Endothelial cell of umbilical vein (primary cell): ENCODE measurements around the gene MRPS11. TPM values are rescaled to one million over a fixed set of nuclear protein-coding genes. Genes with fewer than 3 reads are reported as not detected.

Experiments used
- BruUV-seq: library from RNA; stranded (reverse); fragments of 400-500 nt; replicated peaks from 2 replicates; lab custom pipeline; 2021; lab: Mats Ljungman, UMichigan
- CTCF ChIA-PET: fragments of 300-600, 350-600 bp; sonication (Branson Sonifier 250); formaldehyde crosslinking; loops from one replicate; lab custom pipeline; 2021; ENCODE audit warnings: antibody characterized with exemption, inconsistent platforms; lab: Charles Lee
- POLR2A ChIA-PET: fragments of 300-600, 350-600 bp; sonication (Branson Sonifier 250); formaldehyde crosslinking; loops from one replicate; lab custom pipeline; 2021; ENCODE audit warnings: antibody characterized with exemption, inconsistent platforms; lab: Charles Lee
- DNase-seq: peaks from one replicate; pipeline ENCODE4 v3.0.0-alpha.2; 2011; ENCODE audit warnings: low read depth, low spot score
- FAIRE-seq: peaks from 2 replicates; lab custom pipeline; 2011; peaks lifted over from hg19 to GRCh38; lab: Jason Lieb, UNC
- H2AFZ ChIP-seq: 2 replicates; pipeline ENCODE4 v1.6.0; 2012; ENCODE audit warnings: low read depth, low read length, control low read depth, inconsistent platforms
- H3K27ac ChIP-seq: 2 replicates; pipeline ENCODE4 v1.5.1; 2011; ENCODE audit warnings: low read depth, mild to moderate bottlenecking, control low read depth, low read length, moderate library complexity; ENCODE audit not compliant: insufficient read depth
- H3K27me3 ChIP-seq, 2 experiments: 2 replicates each; pipeline versions ENCODE4 v1.6.0 to v1.6.1; 2011; ENCODE audit warnings: low read length in 2 of 2, mixed read lengths in 1 of 2; ENCODE audit not compliant: control insufficient read depth in 2 of 2, insufficient read depth in 2 of 2
- H3K36me3 ChIP-seq, 2 experiments: 2 replicates in 1 of 2; 3 replicates in 1 of 2; pipeline ENCODE4 v1.5.1; 2011; ENCODE audit warnings: low read length in 2 of 2, mild to moderate bottlenecking in 1 of 2, moderate library complexity in 1 of 2; ENCODE audit not compliant: control insufficient read depth in 2 of 2, insufficient read depth in 2 of 2; ENCODE audit errors: extremely low read depth in 1 of 2
- H3K4me1 ChIP-seq: 3 replicates; pipeline ENCODE4 v1.5.1; 2011; ENCODE audit warnings: mild to moderate bottlenecking, low read length; ENCODE audit not compliant: control insufficient read depth, insufficient read depth; ENCODE audit errors: extremely low read depth
- H3K4me2 ChIP-seq: 2 replicates; pipeline ENCODE4 v1.6.1; 2011; ENCODE audit warnings: low read length, control low read depth, mixed read lengths; ENCODE audit not compliant: insufficient read depth
- H3K4me3 ChIP-seq, 3 experiments: fragments of 200-600 bp in 1 of 3; sonication (generic), shearing (Covaris generic) in 1 of 3; replicated peaks in 1 of 3; 2 replicates each; pipeline ENCODE4 v1.5.1; 2011 to 2016; ENCODE audit warnings: control low read depth in 3 of 3, low read length in 3 of 3, mild to moderate bottlenecking in 2 of 3, inconsistent platforms in 1 of 3, low read depth in 1 of 3, moderate library complexity in 1 of 3; ENCODE audit not compliant: insufficient read depth in 1 of 3
- H3K79me2 ChIP-seq: 2 replicates; pipeline ENCODE4 v1.6.0; 2012; ENCODE audit warnings: low read length, inconsistent platforms; ENCODE audit not compliant: control insufficient read depth, insufficient read depth
- H3K9ac ChIP-seq: replicated peaks from 2 replicates; pipeline ENCODE3; 2011; ENCODE audit warnings: low read length, control low read depth; ENCODE audit not compliant: insufficient read depth; ENCODE audit errors: extremely low read depth
- H3K9me1 ChIP-seq: replicated peaks from 3 replicates; pipeline ENCODE4 v1.6.0; 2011; ENCODE audit warnings: mild to moderate bottlenecking, low read length; ENCODE audit not compliant: control insufficient read depth, insufficient read depth; ENCODE audit errors: extremely low read depth
- H3K9me3 ChIP-seq: replicated peaks from 2 replicates; pipeline ENCODE4 v1.5.1; 2012; ENCODE audit warnings: low read length, inconsistent platforms; ENCODE audit not compliant: control insufficient read depth, insufficient read depth
- H4K20me1 ChIP-seq: replicated peaks from 2 replicates; pipeline ENCODE3; 2011; ENCODE audit warnings: mild to moderate bottlenecking, low read length; ENCODE audit not compliant: control insufficient read depth, insufficient read depth; ENCODE audit errors: extremely low read depth
- CTCF ChIP-seq, 2 donors: IDR thresholded peaks; 1 replicate in 1 of 2; 2 replicates in 1 of 2; pipeline ENCODE4 v1.5.1; 2011; ENCODE audit warnings: low read length in 2 of 2, mild to moderate bottlenecking in 2 of 2, moderate library complexity in 2 of 2, control low read depth in 1 of 2, inconsistent platforms in 1 of 2, low read depth in 1 of 2; ENCODE audit not compliant: insufficient read depth in 1 of 2; ENCODE audit errors: extremely low read depth in 1 of 2
- EZH2 ChIP-seq: IDR thresholded peaks from 2 replicates; pipeline ENCODE4 v1.6.1; 2012; ENCODE audit warnings: borderline replicate concordance, low read depth, mild to moderate bottlenecking, moderate library complexity, low read length, inconsistent platforms; ENCODE audit not compliant: severe bottlenecking
- FOS ChIP-seq: IDR thresholded peaks from 2 replicates; pipeline ENCODE4 v1.6.1; 2011; ENCODE audit warnings: mild to moderate bottlenecking, low read length, moderate library complexity, borderline replicate concordance; ENCODE audit not compliant: insufficient read depth
- GATA2 ChIP-seq: IDR thresholded peaks from 2 replicates; pipeline ENCODE4 v1.7.0; 2011; ENCODE audit warnings: low read depth, mild to moderate bottlenecking, moderate library complexity, mixed read lengths, low read length; ENCODE audit not compliant: insufficient read length, insufficient read depth
- JUN ChIP-seq: IDR thresholded peaks from 2 replicates; pipeline ENCODE4 v1.6.1; 2011; ENCODE audit warnings: borderline replicate concordance, low read depth; ENCODE audit not compliant: insufficient read length, insufficient read depth
- MAX ChIP-seq: IDR thresholded peaks from 2 replicates; pipeline ENCODE4 v1.6.1; 2011; ENCODE audit not compliant: insufficient read depth, insufficient read length
- MYC ChIP-seq: IDR thresholded peaks from one replicate; pipeline ENCODE4 v1.6.1; 2011; ENCODE audit warnings: mild to moderate bottlenecking, low read depth, low read length
- POLR2A ChIP-seq: IDR thresholded peaks from 2 replicates; pipeline ENCODE4 v1.6.1; 2012; ENCODE audit warnings: low read depth, mild to moderate bottlenecking, control low read depth, low read length
- POLR2AphosphoS5 ChIP-seq: IDR thresholded peaks from 2 replicates; pipeline ENCODE4 v1.6.1; 2012; ENCODE audit warnings: low read depth, mild to moderate bottlenecking, control low read depth, low read length, moderate library complexity; ENCODE audit not compliant: insufficient read depth
- dilution Hi-C: fragments of 300-500 bp; cut with MboI; formaldehyde crosslinking; loops from one replicate; pipeline ENCODE4 v1.15.0; 2019; ENCODE audit warnings: low sequenced_read_pairs; ENCODE audit not compliant: extremely low pct_ligation_motif_present
- intact Hi-C: fragments of 100-400 bp; cut with micrococcal nuclease; formaldehyde crosslinking; loops from one replicate; pipeline ENCODE4 v1.10.0; 2022
- polyA plus RNA-seq, 4 experiments: library from polyadenylated mRNA; depleted of rRNA in 3 of 4; stranded (reverse) in 3 of 4; unstranded in 1 of 4; fragments of >200 nt; gene quantifications; 2 replicates each; pipeline versions ENCODE4 v1.2.1 to v1.2.3, GENCODE V29; 2011 to 2012; ENCODE audit warnings: missing spikeins in 1 of 4
- total RNA-seq: library from RNA; stranded (reverse); gene quantifications from 2 replicates; pipeline ENCODE4 v1.2.3, GENCODE V29; 2021

MRPS11 gene
- total and polyA plus RNA-seq, 2 donors (not counting 3 experiments of a cell fraction or from before 2014, with no cell fraction given): 66.3 to 97.9 TPM

GRCh38 chr15:88493844-88494243 is 26.3 kb downstream of the MRPS11 start:
- FAIRE-seq: no peak
- no peaks in the 10 kb centered on the region for H3K9me3 ChIP-seq
- no peak overlapping the region for H3K4me3 ChIP-seq
- H3K27ac ChIP-seq: no peak overlapping the region
- intact Hi-C loops (no loop called here), dilution Hi-C loops (no loop called here)
- H3K9me1 ChIP-seq: no peaks in the 10 kb centered on the region
- ChIA-PET POLR2A (no interaction called here), CTCF (interaction anchor here (1.2 kb wide), 1 partner anchor 15 kb away, joined by 3 read pairs; no protein-coding TSS in a partner anchor)
- no peaks in the 10 kb centered on the region for H3K36me3 ChIP-seq
- no peak overlapping the region for H2AFZ ChIP-seq
- no peaks in the 10 kb centered on the region for H3K4me1 ChIP-seq
- no peaks in the 10 kb centered on the region for H4K20me1 ChIP-seq
- no TSS peak for BruUV-seq
- H3K79me2 ChIP-seq: no peaks in the 10 kb centered on the region
- no peaks in the 10 kb centered on the region for H3K27me3 ChIP-seq
- no peak overlapping the region for H3K4me2 ChIP-seq
- no peak for DNase-seq
- no peak overlapping the region for H3K9ac ChIP-seq
- TF ChIP-seq FOS (no peak), MAX (no peak), MYC (no peak), CTCF (IDR thresholded peaks at IDR 0.05; ENCODE audit: extremely low read depth in 1 of 2, insufficient read depth in 1 of 2, low read depth in 1 of 2, low read length in 2 of 2) (no peak)

GRCh38 chr15:88497109-88497765 is 29.7 kb downstream of the MRPS11 start:
- POLR2A ChIA-PET: no interaction called here
- no peak for DNase-seq
- H2AFZ ChIP-seq: no peak overlapping the region
- H3K79me2 ChIP-seq: no peaks in the 10 kb centered on the region
- H3K9me1 ChIP-seq: no peaks in the 10 kb centered on the region
- no peaks in the 10 kb centered on the region for H3K27me3 ChIP-seq
- no peak for FAIRE-seq
- H3K4me1 ChIP-seq: no peaks in the 10 kb centered on the region
- H3K36me3 ChIP-seq: no peaks in the 10 kb centered on the region
- H3K9me3 ChIP-seq: no peaks in the 10 kb centered on the region
- TF ChIP-seq POLR2A: no peak
- TF ChIP-seq JUN: no peak
- no peak for TF ChIP-seq GATA2
- TF ChIP-seq MAX: no peak
- no peak for TF ChIP-seq FOS
- no peak for TF ChIP-seq MYC
- no peak for TF ChIP-seq POLR2AphosphoS5
- TF ChIP-seq EZH2: no peak
- H3K9ac ChIP-seq: no peak overlapping the region
- intact Hi-C loops (no loop called here), dilution Hi-C loops (no loop called here)
- no TSS peak for BruUV-seq
- no peak overlapping the region for H3K4me2 ChIP-seq
- CTCF ChIA-PET: no interaction called here
- H4K20me1 ChIP-seq: no peaks in the 10 kb centered on the region
- H3K27ac ChIP-seq: no peak overlapping the region
- H3K4me3 ChIP-seq: no peak overlapping the region
